Stomach (tissue), 4 donors: ENCODE data around the gene CCNG2.

ENCODE experiments used
- CTCF ChIP-seq, 7 experiments: fragments of 450-650 bp in 4 of 7; fragments of 200-600 bp in 3 of 7; sonication (generic) in 3 of 7; IDR thresholded peaks; one replicate each; pipeline ENCODE4 v1.5.1; 2016 to 2019; ENCODE audit warnings: antibody characterized with exemption in 7 of 7, control low read depth in 2 of 7, mild to moderate bottlenecking in 1 of 7
- EP300 ChIP-seq: sonication (generic); formaldehyde crosslinking; IDR thresholded peaks from one replicate; pipeline ENCODE4 v1.6.1; 2017; ENCODE audit warnings: antibody characterized with exemption
- POLR2A ChIP-seq, 4 donors: fragments of 450-650 bp; IDR thresholded peaks; one replicate each; pipeline ENCODE4 v1.6.1; 2016; ENCODE audit warnings: antibody characterized with exemption in 4 of 4, control low read depth in 2 of 4, mild to moderate bottlenecking in 1 of 4, moderate library complexity in 1 of 4
- POLR2AphosphoS5 ChIP-seq, 3 donors: sonication (generic); formaldehyde crosslinking; IDR thresholded peaks; one replicate each; pipeline ENCODE4 v1.6.1; 2016; ENCODE audit warnings: antibody characterized with exemption in 3 of 3

- TF ChIP-seq CTCF (IDR thresholded peaks at IDR 0.05) (no peak), POLR2A (IDR thresholded peaks at IDR 0.05) (no peak), EP300 (no peak), POLR2AphosphoS5 (IDR thresholded peaks at IDR 0.05) (no peak)
Observed at GRCh38 chr4:77215107-77215506, 58.1 kb downstream of the CCNG2 start.
